Measurements from ENCODE around the gene ZNF888.
"Not testable (repeated sequence)": the region's sequence is repeated elsewhere in the genome, so short reads cannot be mapped to it uniquely, and the experiment has no call there.

ZNF888 gene

DNA sequence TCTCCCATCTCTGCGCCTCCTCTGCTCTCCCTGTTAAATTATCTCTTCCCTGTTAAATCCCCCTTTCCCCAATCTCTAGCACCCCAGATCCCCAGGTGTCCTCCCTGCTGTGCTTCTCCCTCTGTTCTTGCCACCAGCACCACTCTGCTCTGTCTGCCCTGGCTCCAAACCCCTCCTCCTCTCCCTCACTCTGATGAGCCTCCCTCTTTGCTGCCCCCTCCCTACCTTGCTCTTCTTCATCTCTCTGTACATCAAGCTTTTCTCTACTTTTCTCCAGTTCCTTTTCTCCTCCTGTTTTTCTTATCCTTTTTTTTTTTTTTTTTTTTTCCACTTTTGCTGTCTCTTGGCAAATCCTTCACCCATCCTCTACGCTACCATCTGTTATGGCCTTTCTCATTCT, 18.3 kb upstream of the ZNF888 start:
- not testable (repeated sequence) for H3K27ac ChIP-seq (ENCODE audit: low read length); H3K9me3 ChIP-seq (ENCODE audit: control insufficient read depth, insufficient read depth, low read length); H3K36me3 ChIP-seq (ENCODE audit: control insufficient read depth, insufficient read depth, low read length); DNase-seq (ENCODE audit: low read depth, low spot score); H3K4me1 ChIP-seq (ENCODE audit: control insufficient read depth, insufficient read depth, low read length); H3K27me3 ChIP-seq (ENCODE audit: control insufficient read depth, insufficient read depth, low read length)
- 100% methylated on average over 1 of the region's 2 CpGs for WGBS (ENCODE audit: insufficient coverage, insufficient read length)
- H3K4me3 ChIP-seq (ENCODE audit: low read length), result peak overlapping the region; percentile 83; the same call in 1 of the 2 replicates

DNA sequence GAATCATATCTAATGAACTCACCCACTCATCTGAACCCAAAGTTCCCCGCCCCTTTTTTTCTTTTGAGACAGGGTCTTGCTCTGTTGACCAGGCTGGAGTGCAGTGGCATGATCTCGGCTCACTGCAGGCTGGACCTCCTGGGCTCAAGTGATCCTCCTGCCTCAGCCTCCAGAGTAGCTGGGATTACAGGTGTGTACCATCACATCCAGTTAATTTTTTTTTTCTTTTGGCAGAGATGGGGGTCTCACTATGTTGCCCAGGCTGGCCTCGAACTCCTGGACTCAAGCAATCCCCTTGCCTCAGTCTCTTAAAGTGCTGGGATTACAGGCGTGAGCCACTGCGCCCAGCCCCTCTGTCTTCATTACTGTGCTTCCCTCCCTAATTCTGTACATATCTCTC, 17.7 kb upstream of the ZNF888 start:
- no CpG with 5 or more reads among the region's 5 CpGs for WGBS (ENCODE audit: insufficient coverage, insufficient read length)
- not testable (repeated sequence) for DNase-seq (ENCODE audit: low read depth, low spot score); H3K4me1 ChIP-seq (ENCODE audit: control insufficient read depth, insufficient read depth, low read length); H3K27ac ChIP-seq (ENCODE audit: low read length); H3K9me3 ChIP-seq (ENCODE audit: control insufficient read depth, insufficient read depth, low read length); H3K36me3 ChIP-seq (ENCODE audit: control insufficient read depth, insufficient read depth, low read length); H3K27me3 ChIP-seq (ENCODE audit: control insufficient read depth, insufficient read depth, low read length); H3K4me3 ChIP-seq (ENCODE audit: low read length)

DNA sequence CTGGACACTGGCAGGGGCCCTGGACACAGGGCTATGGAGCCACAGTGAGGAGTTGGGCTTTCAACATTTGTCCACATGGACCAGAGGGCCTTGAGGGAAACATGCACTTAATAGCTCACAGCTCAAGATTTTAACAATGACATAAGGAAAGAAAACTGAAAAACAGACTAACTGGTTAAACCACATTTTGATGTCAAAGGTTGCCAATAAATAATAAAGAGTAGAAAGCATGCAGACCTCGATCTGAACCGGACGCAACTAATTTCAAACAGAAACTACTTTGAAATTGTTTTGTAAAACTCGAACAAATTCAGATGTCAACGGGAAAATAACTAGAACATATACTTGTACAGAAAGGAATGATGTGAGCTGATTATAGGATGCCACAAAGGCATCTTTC, 15.5 kb upstream of the ZNF888 start:
- Histone ChIP-seq H3K27me3 (ENCODE audit: control insufficient read depth, insufficient read depth, low read length) (no peaks in the 10 kb centered on the region), H3K9me3 (ENCODE audit: control insufficient read depth, insufficient read depth, low read length) (no peaks in the 10 kb centered on the region), H3K36me3 (ENCODE audit: control insufficient read depth, insufficient read depth, low read length) (peaks cover 2% of the 10 kb centered on the region; the same call in 1 of the 2 replicates), H3K4me1 (ENCODE audit: control insufficient read depth, insufficient read depth, low read length) (no peaks in the 10 kb centered on the region), H3K27ac (ENCODE audit: low read length) (no peak overlapping the region), H3K4me3 (ENCODE audit: low read length) (no peak overlapping the region)
- WGBS (ENCODE audit: insufficient coverage, insufficient read length), result no CpG with 5 or more reads among the region's 5 CpGs
- no peak for DNase-seq (ENCODE audit: low read depth, low spot score)

DNA sequence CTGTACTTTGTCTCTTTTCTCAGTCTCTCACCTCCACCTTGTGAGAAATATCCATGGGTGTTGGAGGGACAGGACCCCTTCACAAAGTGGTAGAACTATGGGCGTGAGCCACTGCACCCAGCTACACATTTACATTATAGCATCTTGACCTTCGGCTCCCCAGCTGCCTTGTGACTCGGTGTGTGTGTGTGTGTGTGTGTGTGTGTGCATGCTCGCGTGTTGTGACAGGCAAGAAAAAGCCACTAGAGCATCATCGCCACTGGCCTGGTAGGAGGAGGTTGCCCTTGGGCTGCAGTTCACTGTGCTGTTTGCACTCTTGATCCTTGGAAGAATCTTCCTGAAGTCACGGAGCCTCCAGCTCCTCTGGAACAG, 13.7 kb upstream of the ZNF888 start:
- peaks cover 2% of the 10 kb centered on the region; the same call in 1 of the 2 replicates for H3K36me3 ChIP-seq (ENCODE audit: control insufficient read depth, insufficient read depth, low read length)
- WGBS (ENCODE audit: insufficient coverage, insufficient read length), result no CpG with 5 or more reads among the region's 7 CpGs
- DNase-seq (ENCODE audit: low read depth, low spot score), result no peak
- no peaks in the 10 kb centered on the region for H3K27me3 ChIP-seq (ENCODE audit: control insufficient read depth, insufficient read depth, low read length)
- H3K9me3 ChIP-seq (ENCODE audit: control insufficient read depth, insufficient read depth, low read length), result no peaks in the 10 kb centered on the region
- H3K27ac ChIP-seq (ENCODE audit: low read length), result no peak overlapping the region
- H3K4me3 ChIP-seq (ENCODE audit: low read length), result no peak overlapping the region
- H3K4me1 ChIP-seq (ENCODE audit: control insufficient read depth, insufficient read depth, low read length), result no peaks in the 10 kb centered on the region

DNA sequence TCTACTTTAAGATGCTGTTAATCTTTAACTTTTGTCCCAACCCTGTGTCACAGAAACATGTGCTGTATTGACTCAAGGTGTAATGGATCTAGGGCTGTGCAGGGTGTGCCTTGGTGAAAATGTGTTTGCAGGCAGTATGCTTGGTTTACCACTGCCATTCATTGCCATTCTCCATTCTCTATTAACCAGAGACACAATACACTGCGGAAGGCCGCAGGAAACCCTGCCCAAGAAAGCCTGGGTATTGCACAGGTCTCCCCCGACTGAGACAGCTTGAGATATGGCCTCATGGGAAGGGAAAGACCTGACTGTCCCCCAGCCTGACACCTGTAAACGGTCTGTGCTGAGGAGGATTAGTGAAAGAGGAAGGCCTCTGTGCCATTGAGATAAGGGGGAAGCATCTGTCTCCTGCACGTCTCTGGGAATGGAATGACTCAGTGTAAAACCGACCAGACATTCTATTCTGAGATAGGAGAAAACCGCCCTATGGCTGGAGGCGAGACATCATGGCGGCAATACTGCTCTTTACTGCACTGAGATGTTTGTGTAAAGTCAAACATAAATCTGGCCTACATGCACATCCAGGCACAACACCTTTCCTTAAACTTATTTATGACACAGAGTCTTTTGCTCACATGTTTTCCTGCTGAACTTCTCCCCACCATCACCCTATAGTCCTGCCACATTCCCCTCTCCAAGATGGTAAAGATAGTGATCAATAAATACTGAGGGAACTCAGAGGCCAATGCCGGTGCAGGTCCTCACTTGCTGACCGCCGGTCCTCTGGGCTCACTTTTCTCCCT, 13.1 kb upstream of the ZNF888 start:
- Histone ChIP-seq H3K9me3 (ENCODE audit: control insufficient read depth, insufficient read depth, low read length) (no peaks in the 10 kb centered on the region), H3K36me3 (ENCODE audit: control insufficient read depth, insufficient read depth, low read length) (peaks cover 2% of the 10 kb centered on the region; the same call in 1 of the 2 replicates), H3K27ac (ENCODE audit: low read length) (no peak overlapping the region), H3K4me3 (ENCODE audit: low read length) (no peak overlapping the region), H3K27me3 (ENCODE audit: control insufficient read depth, insufficient read depth, low read length) (no peaks in the 10 kb centered on the region), H3K4me1 (ENCODE audit: control insufficient read depth, insufficient read depth, low read length) (no peaks in the 10 kb centered on the region)
- no CpG with 5 or more reads among the region's 12 CpGs for WGBS (ENCODE audit: insufficient coverage, insufficient read length)
- no peak for DNase-seq (ENCODE audit: low read depth, low spot score)

DNA sequence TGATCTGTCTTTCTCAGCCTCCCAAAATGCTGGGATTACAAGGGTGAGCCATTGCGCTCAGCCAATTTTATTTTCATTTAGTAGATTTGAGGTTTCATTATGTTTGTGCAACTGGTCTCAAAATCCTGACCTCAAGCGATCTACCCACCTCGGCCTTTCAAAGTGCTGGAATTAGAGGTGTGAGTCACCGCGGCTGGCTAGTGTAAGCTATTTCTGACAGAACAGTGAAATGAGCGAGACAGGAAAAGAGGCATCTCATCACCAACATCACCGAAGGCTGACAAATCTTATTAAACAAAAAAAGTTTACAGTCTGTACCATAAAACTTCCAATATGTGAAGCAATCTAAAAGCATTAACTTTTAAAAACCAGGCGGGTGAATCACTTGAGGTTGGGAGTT, 12.2 kb upstream of the ZNF888 start:
- Histone ChIP-seq H3K4me3 (ENCODE audit: low read length) (no peak overlapping the region), H3K27ac (ENCODE audit: low read length) (no peak overlapping the region), H3K36me3 (ENCODE audit: control insufficient read depth, insufficient read depth, low read length) (peaks cover 2% of the 10 kb centered on the region; the same call in 1 of the 2 replicates), H3K27me3 (ENCODE audit: control insufficient read depth, insufficient read depth, low read length) (no peaks in the 10 kb centered on the region), H3K9me3 (ENCODE audit: control insufficient read depth, insufficient read depth, low read length) (no peaks in the 10 kb centered on the region), H3K4me1 (ENCODE audit: control insufficient read depth, insufficient read depth, low read length) (no peaks in the 10 kb centered on the region)
- no peak for DNase-seq (ENCODE audit: low read depth, low spot score)
- no CpG with 5 or more reads among the region's 8 CpGs for WGBS (ENCODE audit: insufficient coverage, insufficient read length)

DNA sequence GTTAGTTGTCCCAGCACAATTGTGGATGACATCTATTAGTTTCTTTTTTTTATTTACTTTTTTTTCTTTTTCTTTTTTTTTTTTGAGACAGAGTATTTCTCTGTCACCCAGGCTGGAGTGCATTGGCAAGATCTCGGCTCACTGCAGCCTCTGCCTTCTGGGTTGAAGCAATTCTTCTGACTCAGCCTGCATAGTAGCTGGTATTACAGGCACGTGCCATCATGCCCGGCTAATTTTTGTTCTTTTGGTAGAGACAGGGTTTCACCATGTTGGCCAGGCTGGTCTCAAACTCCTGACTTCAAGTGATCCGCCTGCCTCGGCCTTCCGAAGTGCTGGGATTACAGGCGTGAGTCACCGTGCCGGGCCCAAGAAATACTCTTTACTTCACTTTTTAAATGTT, 1.4 kb upstream of the ZNF888 start:
- H3K4me3 ChIP-seq (ENCODE audit: low read length); H3K9me3 ChIP-seq (ENCODE audit: control insufficient read depth, insufficient read depth, low read length); H3K36me3 ChIP-seq (ENCODE audit: control insufficient read depth, insufficient read depth, low read length); H3K4me1 ChIP-seq (ENCODE audit: control insufficient read depth, insufficient read depth, low read length); DNase-seq (ENCODE audit: low read depth, low spot score); H3K27me3 ChIP-seq (ENCODE audit: control insufficient read depth, insufficient read depth, low read length); H3K27ac ChIP-seq (ENCODE audit: low read length): not testable (repeated sequence)
- no CpG with 5 or more reads among the region's 9 CpGs for WGBS (ENCODE audit: insufficient coverage, insufficient read length)

DNA sequence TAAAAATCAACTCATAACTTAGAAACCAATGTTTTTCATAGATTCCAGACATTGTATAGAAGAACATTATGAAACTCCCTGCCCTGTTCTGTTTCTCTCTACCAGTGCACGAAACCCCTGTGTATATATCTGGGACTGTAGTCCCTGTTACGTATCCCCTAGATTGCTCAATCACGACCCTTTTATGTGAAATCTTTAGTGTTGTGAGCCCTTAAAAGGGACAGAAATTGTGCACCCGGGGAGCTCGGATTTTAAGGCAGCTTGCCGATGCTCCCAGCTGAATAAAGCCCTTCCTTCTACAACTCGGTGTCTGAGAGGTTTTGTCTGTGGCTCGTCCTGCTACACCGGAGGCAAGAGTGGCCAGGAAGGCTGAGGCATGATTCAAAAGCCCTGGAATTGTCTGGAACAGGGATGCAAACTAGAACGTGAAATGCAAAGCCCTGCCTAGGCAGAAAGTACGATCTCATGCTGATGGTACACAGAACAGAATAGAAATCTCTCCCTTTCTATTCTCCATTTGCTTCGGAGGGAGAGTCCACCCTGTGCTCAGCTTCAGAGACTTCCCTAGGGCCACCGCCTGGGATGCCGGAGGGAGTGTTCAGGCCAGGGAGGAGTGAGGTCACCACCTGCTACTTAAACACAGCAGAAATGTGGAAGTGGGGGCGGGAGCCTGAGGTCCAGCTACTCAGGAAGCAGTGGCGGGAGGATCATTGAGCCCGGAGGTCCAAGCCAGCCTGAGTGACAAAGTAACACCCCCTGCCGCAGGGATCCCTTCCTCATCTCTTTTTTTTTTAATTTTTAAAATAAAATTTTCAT, 758 bp upstream of the ZNF888 start:
- no peak overlapping the region for H3K27ac ChIP-seq (ENCODE audit: low read length)
- no peak overlapping the region; the same call in 1 of the 2 replicates for H3K4me3 ChIP-seq (ENCODE audit: low read length)
- peaks cover 1% of the 10 kb centered on the region; the same call in 1 of the 2 replicates for H3K36me3 ChIP-seq (ENCODE audit: control insufficient read depth, insufficient read depth, low read length)
- no CpG with 5 or more reads among the region's 18 CpGs for WGBS (ENCODE audit: insufficient coverage, insufficient read length)
- no peaks in the 10 kb centered on the region for H3K27me3 ChIP-seq (ENCODE audit: control insufficient read depth, insufficient read depth, low read length)
- no peaks in the 10 kb centered on the region for H3K9me3 ChIP-seq (ENCODE audit: control insufficient read depth, insufficient read depth, low read length)
- no peak for DNase-seq (ENCODE audit: low read depth, low spot score)
- H3K4me1 ChIP-seq (ENCODE audit: control insufficient read depth, insufficient read depth, low read length), result no peaks in the 10 kb centered on the region

DNA sequence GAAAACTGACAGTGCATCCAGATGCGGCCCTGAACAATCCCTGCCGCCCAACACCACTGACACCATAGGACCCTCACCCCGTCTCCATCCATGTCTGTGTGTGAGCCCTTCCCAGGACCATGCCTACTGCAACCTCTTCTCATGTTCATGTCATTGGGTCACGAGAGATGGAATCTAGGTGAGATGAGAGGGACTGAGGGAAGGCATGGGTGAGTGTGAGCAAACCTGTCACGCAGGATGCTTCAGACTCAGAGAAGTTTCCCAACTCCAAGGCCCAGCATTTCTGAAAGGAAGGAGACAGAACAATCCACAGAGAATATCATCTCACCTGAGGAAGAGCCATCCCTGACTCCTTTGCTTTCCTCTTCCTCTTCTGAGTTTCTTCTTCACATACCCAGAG, 5.7 kb downstream of the ZNF888 start:
- H3K9me3 ChIP-seq (ENCODE audit: control insufficient read depth, insufficient read depth, low read length), result no peaks in the 10 kb centered on the region
- H3K4me3 ChIP-seq (ENCODE audit: low read length), result no peak overlapping the region
- H3K4me1 ChIP-seq (ENCODE audit: control insufficient read depth, insufficient read depth, low read length), result no peaks in the 10 kb centered on the region
- H3K36me3 ChIP-seq (ENCODE audit: control insufficient read depth, insufficient read depth, low read length), result no peaks in the 10 kb centered on the region; the same call in 1 of the 2 replicates
- H3K27me3 ChIP-seq (ENCODE audit: control insufficient read depth, insufficient read depth, low read length), result no peaks in the 10 kb centered on the region
- H3K27ac ChIP-seq (ENCODE audit: low read length), result no peak overlapping the region
- WGBS (ENCODE audit: insufficient coverage, insufficient read length), result no CpG with 5 or more reads among the region's 5 CpGs
- no peak for DNase-seq (ENCODE audit: low read depth, low spot score)

DNA sequence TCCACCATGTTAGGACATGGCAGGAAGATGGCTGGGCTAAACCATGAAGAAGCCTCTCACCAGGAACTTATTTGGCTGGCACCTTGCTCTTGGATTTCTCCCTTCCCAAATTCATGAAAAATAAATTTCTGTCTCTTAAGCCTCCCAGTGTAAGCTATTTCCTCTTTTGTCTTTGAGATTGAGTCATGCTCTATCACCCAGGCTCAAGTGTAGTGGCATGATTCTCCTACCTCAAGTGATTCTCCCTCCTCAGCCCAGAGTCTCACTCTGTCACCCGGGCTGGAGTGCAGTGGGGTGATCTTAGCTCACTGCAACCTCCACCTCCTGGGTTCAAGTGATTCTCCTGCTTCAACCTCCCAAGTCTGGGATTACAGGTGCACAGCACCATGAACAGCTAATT, 12.6 kb downstream of the ZNF888 start:
- Histone ChIP-seq H3K4me3 (ENCODE audit: low read length) (no peak overlapping the region), H3K27ac (ENCODE audit: low read length) (no peak overlapping the region), H3K27me3 (ENCODE audit: control insufficient read depth, insufficient read depth, low read length) (no peaks in the 10 kb centered on the region), H3K36me3 (ENCODE audit: control insufficient read depth, insufficient read depth, low read length) (peaks cover 2% of the 10 kb centered on the region; the same call in 1 of the 2 replicates), H3K4me1 (ENCODE audit: control insufficient read depth, insufficient read depth, low read length) (no peaks in the 10 kb centered on the region), H3K9me3 (ENCODE audit: control insufficient read depth, insufficient read depth, low read length) (no peaks in the 10 kb centered on the region)
- no peak for DNase-seq (ENCODE audit: low read depth, low spot score)
- no CpG with 5 or more reads among the region's 1 CpG for WGBS (ENCODE audit: insufficient coverage, insufficient read length)
